Gastrocnemius medialis (tissue), 4 donors: ENCODE measurements around the gene SAMHD1. TPM values are rescaled to one million over a fixed set of nuclear protein-coding genes. Genes with fewer than 3 reads are reported as not detected.

ENCODE experiments used
- ATAC-seq, 2 donors: fragments of 150-250 bp; one replicate each; pipeline ENCODE4 v1.9.1; 2016
- DNase-seq, 2 donors: peaks; one replicate each; pipeline ENCODE4 v3.0.0-alpha.2; 2019
- H3K27ac ChIP-seq, 4 donors: fragments of 200-600 bp; sonication (generic); 1 replicate in 1 of 4; 2 replicates in 3 of 4; pipeline ENCODE4 v1.5.1; 2016 to 2018; ENCODE audit warnings: mild to moderate bottlenecking in 2 of 4, moderate library complexity in 1 of 4
- H3K27me3 ChIP-seq, 3 donors: fragments of 200-600 bp; sonication (generic) in 2 of 3; 1 replicate in 1 of 3; 2 replicates in 2 of 3; pipeline versions ENCODE4 v1.5.1 to v1.6.0; 2016 to 2019; ENCODE audit warnings: mild to moderate bottlenecking in 1 of 3, moderate library complexity in 1 of 3
- H3K36me3 ChIP-seq, 2 donors: fragments of 200-600 bp; sonication (generic) in 1 of 2; one replicate each; pipeline ENCODE4 v1.5.1; 2017 to 2018
- H3K4me1 ChIP-seq, 2 donors: fragments of 200-600 bp; sonication (generic) in 1 of 2; one replicate each; pipeline ENCODE4 v1.5.1; 2016 to 2017; ENCODE audit warnings: mild to moderate bottlenecking in 2 of 2
- H3K4me3 ChIP-seq, 4 donors: fragments of 200-600 bp; sonication (generic) in 3 of 4; 1 replicate in 1 of 4; 2 replicates in 3 of 4; pipeline ENCODE4 v1.5.1; 2016 to 2019; ENCODE audit warnings: mild to moderate bottlenecking in 2 of 4
- H3K9me3 ChIP-seq, 3 donors: fragments of 200-600 bp; sonication (generic) in 2 of 3; 1 replicate in 1 of 3; 2 replicates in 2 of 3; pipeline ENCODE4 v1.5.1; 2016 to 2019
- POLR2A ChIP-seq, 2 donors: fragments of 450-650 bp; IDR thresholded peaks; one replicate each; pipeline ENCODE4 v1.6.1; 2017; ENCODE audit warnings: antibody characterized with exemption in 2 of 2, mild to moderate bottlenecking in 2 of 2, moderate library complexity in 2 of 2
- in situ Hi-C, 4 donors: fragments of 200-750 bp; cut with MboI; loops; one replicate each; pipeline versions ENCODE4 v1.15.0 to v1.8.0; 2017; ENCODE audit warnings: low sequenced_read_pairs in 4 of 4
- intact Hi-C: fragments of 100-400 bp; cut with DNase I; formaldehyde crosslinking; loops from one replicate; pipeline ENCODE4 v1.15.1; 2023; ENCODE audit warnings: low total_unique reads
- total RNA-seq, 4 donors: library from RNA; depleted of rRNA; stranded (reverse); fragments of >200 nt; gene quantifications; one replicate each; pipeline versions ENCODE4 v1.1.0 to v1.2.3, GENCODE V29; 2016
- TF ChIP-seq, protein P1 (sequence below), 5 experiments: fragments of 450-650 bp in 3 of 5; fragments of 200-600 bp in 2 of 5; sonication (generic) in 2 of 5; IDR thresholded peaks in 4 of 5; conservative IDR thresholded peaks in 1 of 5; 1 replicate in 4 of 5; 2 replicates in 1 of 5; pipeline ENCODE4 v1.5.1; 2016 to 2019; ENCODE audit warnings: antibody characterized with exemption in 5 of 5, mild to moderate bottlenecking in 3 of 5, moderate library complexity in 3 of 5

Gene SAMHD1
- total RNA-seq, 4 donors from 2014 or later: 37.5 to 84.1 (median 69.4) TPM

DNA sequence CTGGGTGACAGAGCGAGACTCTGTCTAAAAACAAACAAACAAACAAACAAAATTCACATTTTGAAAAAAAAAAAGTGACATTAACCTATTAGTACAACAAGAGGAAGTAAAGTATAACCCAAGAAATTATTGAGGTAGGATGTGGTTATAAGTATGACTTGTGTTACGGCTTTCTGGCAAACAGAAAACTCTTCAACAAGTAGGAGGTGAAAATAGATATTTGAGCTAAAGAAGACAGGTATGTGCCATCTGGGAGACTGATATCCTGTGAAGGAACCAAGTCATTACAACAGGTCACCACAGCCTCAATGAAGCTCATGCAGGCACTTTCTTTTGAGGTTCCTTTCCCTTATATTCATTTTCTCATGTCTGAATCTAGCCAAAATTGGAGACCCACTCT, 46.8 kb downstream of the SAMHD1 start:
- Histone ChIP-seq H3K27me3 (no peaks in the 10 kb centered on the region), H3K27ac (no peak overlapping the region), H3K36me3 (peaks cover 0 to 64% of the 10 kb centered on the region in 2 donors), H3K4me1 (no peaks in the 10 kb centered on the region), H3K9me3 (no peaks in the 10 kb centered on the region), H3K4me3 (no peak overlapping the region)
- no peak for TF ChIP-seq POLR2A (IDR thresholded peaks at IDR 0.05)
- TF ChIP-seq, protein P1, sequence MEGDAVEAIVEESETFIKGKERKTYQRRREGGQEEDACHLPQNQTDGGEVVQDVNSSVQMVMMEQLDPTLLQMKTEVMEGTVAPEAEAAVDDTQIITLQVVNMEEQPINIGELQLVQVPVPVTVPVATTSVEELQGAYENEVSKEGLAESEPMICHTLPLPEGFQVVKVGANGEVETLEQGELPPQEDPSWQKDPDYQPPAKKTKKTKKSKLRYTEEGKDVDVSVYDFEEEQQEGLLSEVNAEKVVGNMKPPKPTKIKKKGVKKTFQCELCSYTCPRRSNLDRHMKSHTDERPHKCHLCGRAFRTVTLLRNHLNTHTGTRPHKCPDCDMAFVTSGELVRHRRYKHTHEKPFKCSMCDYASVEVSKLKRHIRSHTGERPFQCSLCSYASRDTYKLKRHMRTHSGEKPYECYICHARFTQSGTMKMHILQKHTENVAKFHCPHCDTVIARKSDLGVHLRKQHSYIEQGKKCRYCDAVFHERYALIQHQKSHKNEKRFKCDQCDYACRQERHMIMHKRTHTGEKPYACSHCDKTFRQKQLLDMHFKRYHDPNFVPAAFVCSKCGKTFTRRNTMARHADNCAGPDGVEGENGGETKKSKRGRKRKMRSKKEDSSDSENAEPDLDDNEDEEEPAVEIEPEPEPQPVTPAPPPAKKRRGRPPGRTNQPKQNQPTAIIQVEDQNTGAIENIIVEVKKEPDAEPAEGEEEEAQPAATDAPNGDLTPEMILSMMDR (IDR thresholded peaks at IDR 0.05 in 4 of 5, conservative IDR thresholded peaks at IDR 0.05 in 1 of 5): no peak
- ATAC-seq (no peak), DNase-seq (no peak)
- intact Hi-C loops (no loop called here), in situ Hi-C loops (no loop called here)

DNA sequence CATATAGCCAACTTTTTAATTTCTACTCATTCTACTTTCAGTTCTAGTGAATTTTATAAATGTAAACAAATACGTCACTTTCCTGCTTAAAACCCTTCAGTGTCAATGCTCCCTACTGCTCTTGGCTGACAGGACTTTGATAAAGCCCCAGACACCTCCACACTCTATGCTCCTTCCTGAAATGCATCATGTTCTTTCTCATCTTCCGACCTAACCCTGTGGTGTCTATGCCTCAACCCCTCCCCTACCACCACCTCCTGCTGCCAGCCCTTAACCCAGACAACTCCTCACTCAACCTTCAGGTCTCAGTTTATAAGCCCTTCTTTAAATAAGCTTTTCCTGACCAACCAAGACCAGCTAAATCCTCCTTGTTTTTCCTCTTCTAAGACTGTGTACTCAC, 56.5 kb downstream of the SAMHD1 start:
- H3K4me3 ChIP-seq: no peak overlapping the region
- intact Hi-C loops (no loop called here), in situ Hi-C loops (no loop called here)
- ATAC-seq: no peak
- no peak for DNase-seq
- H3K27ac ChIP-seq: no peak overlapping the region
- H3K36me3 ChIP-seq: peaks cover 0 to 78% of the 10 kb centered on the region in 2 donors
- H3K4me1 ChIP-seq: no peaks in the 10 kb centered on the region
- H3K27me3 ChIP-seq: no peaks in the 10 kb centered on the region
- H3K9me3 ChIP-seq: no peaks in the 10 kb centered on the region
- TF ChIP-seq, protein P1 (IDR thresholded peaks at IDR 0.05 in 4 of 5, conservative IDR thresholded peaks at IDR 0.05 in 1 of 5): no peak
- no peak for TF ChIP-seq POLR2A (IDR thresholded peaks at IDR 0.05)

DNA sequence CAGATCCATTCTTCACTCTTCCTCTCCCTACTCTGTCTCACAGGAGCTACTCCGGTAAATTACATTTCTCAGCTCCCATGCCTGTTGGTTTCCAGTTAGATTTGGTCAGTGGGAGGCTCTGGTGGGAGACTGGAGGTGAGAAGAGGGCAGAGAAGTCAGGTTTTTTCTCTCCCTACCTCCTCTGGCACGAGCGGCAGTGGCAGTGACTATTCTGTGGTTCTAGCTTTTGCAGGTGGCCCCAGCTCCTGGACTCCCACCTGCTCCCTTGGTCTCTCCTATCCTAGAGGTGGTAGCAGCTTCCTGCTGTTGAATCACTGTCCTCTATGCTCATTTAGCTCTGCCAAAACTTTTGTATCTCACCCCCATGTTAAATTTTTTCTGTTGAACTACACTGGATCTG, 57.7 kb downstream of the SAMHD1 start:
- ATAC-seq: no peak
- H3K27ac ChIP-seq: no peak overlapping the region
- in situ Hi-C loops: no loop called here
- H3K4me1 ChIP-seq: no peaks in the 10 kb centered on the region
- H3K27me3 ChIP-seq: no peaks in the 10 kb centered on the region
- TF ChIP-seq POLR2A (IDR thresholded peaks at IDR 0.05): no peak
- no peaks in the 10 kb centered on the region for H3K9me3 ChIP-seq
- H3K36me3 ChIP-seq: peaks cover 0 to 70% of the 10 kb centered on the region in 2 donors
- DNase-seq: no peak
- intact Hi-C loops: no loop called here
- no peak overlapping the region for H3K4me3 ChIP-seq

DNA sequence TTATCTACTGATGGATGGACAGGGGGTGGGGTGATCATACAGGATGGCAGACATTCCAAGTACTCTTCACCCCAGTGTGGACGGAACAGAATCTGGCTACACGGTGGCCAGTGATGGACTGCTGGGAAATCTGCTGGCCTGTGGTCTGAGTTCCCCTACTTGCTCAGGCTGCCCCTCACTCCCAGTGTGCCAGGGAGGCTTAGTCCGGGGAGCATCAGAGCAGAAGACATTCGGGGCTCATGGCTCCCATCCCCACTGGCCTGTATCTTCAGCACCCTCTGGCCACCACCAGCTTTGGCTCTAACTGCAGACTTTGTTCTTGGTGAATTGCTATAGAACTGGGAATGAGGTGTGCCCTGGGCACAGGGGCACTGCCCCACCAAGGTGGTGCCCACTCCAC, 60.3 kb downstream of the SAMHD1 start:
- DNase-seq: no peak
- H3K9me3 ChIP-seq: no peaks in the 10 kb centered on the region
- in situ Hi-C loops: no loop called here
- no peak for ATAC-seq
- intact Hi-C loops: no loop called here
- TF ChIP-seq, protein P1 (IDR thresholded peaks at IDR 0.05 in 4 of 5, conservative IDR thresholded peaks at IDR 0.05 in 1 of 5): no peak
- no peak for TF ChIP-seq POLR2A (IDR thresholded peaks at IDR 0.05)
- H3K27me3 ChIP-seq: no peaks in the 10 kb centered on the region
- H3K4me1 ChIP-seq: peaks cover 0 to 5% of the 10 kb centered on the region in 2 donors
- no peak overlapping the region for H3K27ac ChIP-seq
- H3K4me3 ChIP-seq: no peak overlapping the region
- peaks cover 0 to 50% of the 10 kb centered on the region in 2 donors for H3K36me3 ChIP-seq

DNA sequence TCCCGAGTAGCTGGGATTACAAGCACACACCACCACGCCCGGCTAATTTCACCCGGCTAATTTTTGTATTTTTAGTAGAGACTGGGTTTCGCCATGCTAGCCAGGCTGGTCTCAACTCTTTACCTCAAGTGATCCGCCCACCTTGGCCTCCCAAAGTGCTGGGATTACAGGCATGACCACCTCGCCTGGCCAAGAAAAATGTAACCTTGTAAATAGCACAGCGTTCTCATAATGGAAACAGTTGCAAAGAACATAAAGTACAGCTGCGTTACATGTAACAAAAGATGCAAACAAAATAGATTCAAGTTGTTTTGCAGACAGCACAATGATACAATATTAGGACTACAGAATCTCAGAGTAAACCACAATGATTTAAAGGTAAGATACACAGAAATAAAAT, 60.9 kb downstream of the SAMHD1 start:
- H3K4me3 ChIP-seq: no peak overlapping the region
- peaks cover 0 to 43% of the 10 kb centered on the region in 2 donors for H3K36me3 ChIP-seq
- H3K4me1 ChIP-seq: peaks cover 0 to 5% of the 10 kb centered on the region in 2 donors
- intact Hi-C loops: no loop called here
- H3K27me3 ChIP-seq: no peaks in the 10 kb centered on the region
- ATAC-seq: no peak
- DNase-seq: no peak
- in situ Hi-C loops: no loop called here
- no peaks in the 10 kb centered on the region for H3K9me3 ChIP-seq
- TF ChIP-seq, protein P1 (IDR thresholded peaks at IDR 0.05 in 4 of 5, conservative IDR thresholded peaks at IDR 0.05 in 1 of 5): no peak
- no peak for TF ChIP-seq POLR2A (IDR thresholded peaks at IDR 0.05)
- H3K27ac ChIP-seq: no peak overlapping the region
